Gastroesophageal sphincter (tissue), 3 donors: ENCODE data around the gene DTNBP1.

Source experiments
- EP300 ChIP-seq: sonication (generic); formaldehyde crosslinking; IDR thresholded peaks from one replicate; pipeline ENCODE4 v1.6.1; 2017; ENCODE audit warnings: antibody characterized with exemption, mild to moderate bottlenecking
- POLR2A ChIP-seq, 2 donors: fragments of 450-650 bp; IDR thresholded peaks; one replicate each; pipeline ENCODE4 v1.6.1; 2017; ENCODE audit warnings: antibody characterized with exemption in 2 of 2, mild to moderate bottlenecking in 2 of 2, moderate library complexity in 1 of 2
- TF ChIP-seq, protein P1 (sequence below), 4 experiments: fragments of 200-600 bp in 2 of 4; fragments of 450-650 bp in 2 of 4; sonication (generic) in 1 of 4; IDR thresholded peaks; one replicate each; pipeline ENCODE4 v1.5.1; 2017 to 2019; ENCODE audit warnings: antibody characterized with exemption in 4 of 4, mild to moderate bottlenecking in 2 of 4, moderate library complexity in 2 of 4

DNA sequence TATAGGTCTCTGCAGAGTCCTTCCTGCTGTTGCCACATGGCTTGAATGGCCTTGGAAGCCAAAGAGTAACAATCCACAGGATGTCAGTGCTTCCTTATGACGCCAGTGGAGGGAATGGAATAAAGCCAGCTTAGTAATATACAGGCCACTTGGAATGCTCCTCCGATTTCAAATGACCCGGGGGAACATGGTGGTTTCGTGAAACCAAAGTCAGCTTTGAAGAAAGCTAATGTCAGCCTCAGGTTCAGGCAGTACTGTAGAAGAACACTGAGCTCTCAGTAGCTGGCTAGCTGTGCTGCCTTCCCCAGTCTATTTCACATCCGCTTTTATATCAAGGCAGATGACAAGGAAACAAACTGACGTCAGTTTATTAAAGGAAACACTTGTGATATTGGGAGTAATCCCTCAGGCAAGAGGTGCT is 189.1 kb downstream of the DTNBP1 start:
- TF ChIP-seq, protein P1, sequence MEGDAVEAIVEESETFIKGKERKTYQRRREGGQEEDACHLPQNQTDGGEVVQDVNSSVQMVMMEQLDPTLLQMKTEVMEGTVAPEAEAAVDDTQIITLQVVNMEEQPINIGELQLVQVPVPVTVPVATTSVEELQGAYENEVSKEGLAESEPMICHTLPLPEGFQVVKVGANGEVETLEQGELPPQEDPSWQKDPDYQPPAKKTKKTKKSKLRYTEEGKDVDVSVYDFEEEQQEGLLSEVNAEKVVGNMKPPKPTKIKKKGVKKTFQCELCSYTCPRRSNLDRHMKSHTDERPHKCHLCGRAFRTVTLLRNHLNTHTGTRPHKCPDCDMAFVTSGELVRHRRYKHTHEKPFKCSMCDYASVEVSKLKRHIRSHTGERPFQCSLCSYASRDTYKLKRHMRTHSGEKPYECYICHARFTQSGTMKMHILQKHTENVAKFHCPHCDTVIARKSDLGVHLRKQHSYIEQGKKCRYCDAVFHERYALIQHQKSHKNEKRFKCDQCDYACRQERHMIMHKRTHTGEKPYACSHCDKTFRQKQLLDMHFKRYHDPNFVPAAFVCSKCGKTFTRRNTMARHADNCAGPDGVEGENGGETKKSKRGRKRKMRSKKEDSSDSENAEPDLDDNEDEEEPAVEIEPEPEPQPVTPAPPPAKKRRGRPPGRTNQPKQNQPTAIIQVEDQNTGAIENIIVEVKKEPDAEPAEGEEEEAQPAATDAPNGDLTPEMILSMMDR (IDR thresholded peaks at IDR 0.05) = no peak
- TF ChIP-seq POLR2A (IDR thresholded peaks at IDR 0.05) = no peak
- TF ChIP-seq EP300 = no peak
